ENCODE measurements around the gene COL21A1. TPM values are rescaled to one million over a fixed set of nuclear protein-coding genes. Genes with fewer than 3 reads are reported as not detected.

Gene COL21A1
- total and polyA plus RNA-seq, 11 donors: 21.7 to 110 (median 49.1) TPM

GRCh38 chr6:56102216-56102615 lies 145.2 kb downstream of the COL21A1 start:
- WGBS, 4 donors: 88 to 100% (median 97%) methylated on average over 1 of the region's 1 CpG
- H3K36me3 ChIP-seq: no peaks in the 10 kb centered on the region
- H3K4me3 ChIP-seq: no peak overlapping the region
- H3K4me1 ChIP-seq: peaks cover 0 to 8% (median 0%) of the 10 kb centered on the region in 12 donors
- ATAC-seq (no peak), DNase-seq (no peak)
- H3K27ac ChIP-seq: no peak overlapping the region
- intact Hi-C loops (cut with DNase I): loop anchor here in 2 of 10 donors (5.0 to 10.0 kb wide), 2 partner anchors 143 to 145 kb away; partner anchors contain the start of gene COL21A1 (in 2 of the 2)
- no peak for TF ChIP-seq CTCF (IDR thresholded peaks at IDR 0.05)
- H3K27me3 ChIP-seq: no peaks in the 10 kb centered on the region
- H3K9me3 ChIP-seq: no peaks in the 10 kb centered on the region

GRCh38 chr6:56101141-56101553 lies 146.2 kb downstream of the COL21A1 start:
- no peak overlapping the region for H3K4me3 ChIP-seq
- H3K4me1 ChIP-seq: peaks cover 0 to 8% (median 0%) of the 10 kb centered on the region in 12 donors
- DNase-seq (no peak), ATAC-seq (peak in 1 of 4 donors; percentile 41)
- WGBS, 4 donors: 72 to 79% (median 76%) methylated on average over 4 of the region's 4 CpGs
- TF ChIP-seq CTCF (IDR thresholded peaks at IDR 0.05) (no peak), POLR2A (IDR thresholded peaks at IDR 0.05) (no peak)
- intact Hi-C loops (cut with DNase I): loop anchor here in 2 of 10 donors (5.0 to 10.0 kb wide), 2 partner anchors 144 to 146 kb away; partner anchors contain the start of gene COL21A1 (in 2 of the 2)
- H3K9me3 ChIP-seq: no peaks in the 10 kb centered on the region
- H3K27ac ChIP-seq: peak overlapping the region in 1 of 12 donors; percentile 47
- H3K27me3 ChIP-seq: no peaks in the 10 kb centered on the region
- no peaks in the 10 kb centered on the region for H3K36me3 ChIP-seq

GRCh38 chr6:56096946-56097621 lies 150.3 kb downstream of the COL21A1 start:
- peaks cover 0 to 23% (median 8%) of the 10 kb centered on the region in 12 donors for H3K9me3 ChIP-seq
- H3K27ac ChIP-seq: no peak overlapping the region
- TF ChIP-seq CTCF (IDR thresholded peaks at IDR 0.05): no peak
- no peak for TF ChIP-seq POLR2A (IDR thresholded peaks at IDR 0.05)
- H3K4me1 ChIP-seq: peaks cover 0 to 8% (median 0%) of the 10 kb centered on the region in 12 donors
- ATAC-seq (no peak), DNase-seq (no peak)
- no peaks in the 10 kb centered on the region for H3K36me3 ChIP-seq
- intact Hi-C loops (cut with DNase I): no loop called here
- H3K27me3 ChIP-seq: no peaks in the 10 kb centered on the region
- 62 to 72% (median 67%) methylated on average over 2 of the region's 2 CpGs for WGBS, 4 donors
- no peak overlapping the region for H3K4me3 ChIP-seq

GRCh38 chr6:56096541-56096940 lies 150.8 kb downstream of the COL21A1 start:
- ATAC-seq (no peak), DNase-seq (no peak)
- intact Hi-C loops (cut with DNase I): no loop called here
- TF ChIP-seq POLR2A (IDR thresholded peaks at IDR 0.05): no peak
- no peak for TF ChIP-seq CTCF (IDR thresholded peaks at IDR 0.05)
- H3K4me3 ChIP-seq: no peak overlapping the region
- H3K9me3 ChIP-seq: peaks cover 0 to 23% (median 8%) of the 10 kb centered on the region in 12 donors
- H3K36me3 ChIP-seq: no peaks in the 10 kb centered on the region
- no peak overlapping the region for H3K27ac ChIP-seq
- H3K27me3 ChIP-seq: no peaks in the 10 kb centered on the region
- H3K4me1 ChIP-seq: peaks cover 0 to 11% (median 0%) of the 10 kb centered on the region in 12 donors
